ENCODE results near the gene MMP15. TPM values are rescaled to one million over a fixed set of nuclear protein-coding genes. Genes with fewer than 3 reads are reported as not detected.
"Not testable (repeated sequence)": the region's sequence is repeated elsewhere in the genome, so short reads cannot be mapped to it uniquely, and the experiment has no call there.

MMP15 gene
- total RNA-seq, 2 experiments from 2014 or later, result 0.20 to 0.27 TPM

- no peaks in the 10 kb centered on the region for H3K27me3 Mint-ChIP-seq
- peak overlapping the region; percentile 82 for H3K4me3 Mint-ChIP-seq
- H3K36me3 Mint-ChIP-seq (ENCODE audit: low read depth), result peaks cover 38% of the 10 kb centered on the region
- DNase-seq, result peak; percentile 50
- ChIA-PET CTCF (interaction anchor here (0.8 to 2.7 kb wide), 11 partner anchors 9 to 423 kb away, joined by 3 to 11 read pairs (median 3); partner anchors contain the start of gene MMP15), POLR2A (interaction anchor here (0.6 kb wide), 1 partner anchor 130 kb away, joined by 5 read pairs; no protein-coding TSS in a partner anchor)
- peak overlapping the region; percentile 86 for H3K27ac Mint-ChIP-seq
- no peaks in the 10 kb centered on the region for H3K9me3 Mint-ChIP-seq
- H3K4me1 Mint-ChIP-seq, result peaks cover 71% of the 10 kb centered on the region
Measured at GRCh38 chr16:57999366-57999970, 26.1 kb upstream of the MMP15 start.

- H3K4me1 Mint-ChIP-seq, result peaks cover 66% of the 10 kb centered on the region
Measured at GRCh38 chr16:57999971-58000705, 25.4 kb upstream of the MMP15 start, which contains the start of gene ZNF319. TSS of gene ZNF319 (minus strand) at chr16:58000672. CDS start at chr16:57998265, 2,407 bp downstream.

GRCh38 chr16:58000706-58001676 is 24.6 kb upstream of the MMP15 start, which contains the start of gene USB1:
TSS of gene USB1 (plus strand) at chr16:58001407. CDS start at chr16:58001484, 77 bp downstream.
- H3K27ac Mint-ChIP-seq, result peak within 1 kb of the TSS; percentile 93
- POLR2A ChIA-PET, result no interaction called here

More at GRCh38 chr16:57999971-58000705, 25.4 kb upstream of the MMP15 start, which contains the start of gene ZNF319:
- H3K36me3 Mint-ChIP-seq (ENCODE audit: low read depth), result peaks cover 40% of the 10 kb centered on the region
- H3K9me3 Mint-ChIP-seq, result no peaks in the 10 kb centered on the region
- H3K27ac Mint-ChIP-seq, result peak within 1 kb of the TSS; percentile 93
- CTCF ChIA-PET, result interaction anchor here (0.8 to 2.7 kb wide), 13 partner anchors 10 to 424 kb away, joined by 3 to 11 read pairs (median 3); partner anchors contain the start of gene MMP15
- POLR2A ChIA-PET, result no interaction called here
- no peak for DNase-seq
- peak within 1 kb of the TSS; percentile 91 for H3K4me3 Mint-ChIP-seq
- no peaks in the 10 kb centered on the region for H3K27me3 Mint-ChIP-seq

GRCh38 chr16:58001781-58002415 is 23.7 kb upstream of the MMP15 start:
- peak overlapping the region; percentile 91 for H3K4me3 Mint-ChIP-seq
- no peaks in the 10 kb centered on the region for H3K27me3 Mint-ChIP-seq
- peak overlapping the region; percentile 93 for H3K27ac Mint-ChIP-seq
- peaks cover 1% of the 10 kb centered on the region for H3K9me3 Mint-ChIP-seq
- H3K36me3 Mint-ChIP-seq (ENCODE audit: low read depth), result peaks cover 37% of the 10 kb centered on the region
- DNase-seq, result no peak
- ChIA-PET CTCF (interaction anchor here (1.0 kb wide), 1 partner anchor 31 kb away, joined by 3 read pairs; no protein-coding TSS in a partner anchor), POLR2A (no interaction called here)
- H3K4me1 Mint-ChIP-seq, result peaks cover 56% of the 10 kb centered on the region

More at GRCh38 chr16:58000706-58001676, 24.6 kb upstream of the MMP15 start, which contains the start of gene USB1:
- CTCF ChIA-PET, result interaction anchor here (0.9 to 2.7 kb wide), 10 partner anchors 13 to 425 kb away, joined by 3 to 11 read pairs (median 3); no protein-coding TSS in a partner anchor
- Mint-ChIP-seq H3K4me3 (peak within 1 kb of the TSS; percentile 91), H3K27me3 (no peaks in the 10 kb centered on the region), H3K4me1 (peaks cover 57% of the 10 kb centered on the region), H3K9me3 (no peaks in the 10 kb centered on the region), H3K36me3 (ENCODE audit: low read depth) (peaks cover 35% of the 10 kb centered on the region)
- DNase-seq, result peak; percentile 81

GRCh38 chr16:58002416-58002800 is 23.1 kb upstream of the MMP15 start:
- Mint-ChIP-seq H3K27ac (no peak overlapping the region), H3K27me3 (no peaks in the 10 kb centered on the region), H3K4me3 (peak overlapping the region; percentile 91), H3K4me1 (peaks cover 51% of the 10 kb centered on the region), H3K36me3 (ENCODE audit: low read depth) (peaks cover 37% of the 10 kb centered on the region), H3K9me3 (peaks cover 1% of the 10 kb centered on the region)
- CTCF ChIA-PET, result no interaction called here
- DNase-seq, result no peak
- POLR2A ChIA-PET, result no interaction called here

GRCh38 chr16:58002936-58003335 is 22.6 kb upstream of the MMP15 start:
- POLR2A ChIA-PET, result no interaction called here
- CTCF ChIA-PET, result no interaction called here
- H3K36me3 Mint-ChIP-seq (ENCODE audit: low read depth), result peaks cover 35% of the 10 kb centered on the region
- H3K27me3 Mint-ChIP-seq, result no peaks in the 10 kb centered on the region
- no peak overlapping the region for H3K27ac Mint-ChIP-seq
- peaks cover 1% of the 10 kb centered on the region for H3K9me3 Mint-ChIP-seq
- no peak for DNase-seq
- peaks cover 45% of the 10 kb centered on the region for H3K4me1 Mint-ChIP-seq
- peak overlapping the region; percentile 91 for H3K4me3 Mint-ChIP-seq

- POLR2A ChIA-PET, DNase-seq: not testable (repeated sequence)
Measured at GRCh38 chr16:58004736-58005135, 20.8 kb upstream of the MMP15 start.

GRCh38 chr16:58009856-58010416 is 15.6 kb upstream of the MMP15 start:
- DNase-seq, result no peak
- Mint-ChIP-seq H3K4me3 (no peak overlapping the region), H3K9me3 (peaks cover 1% of the 10 kb centered on the region), H3K27me3 (no peaks in the 10 kb centered on the region), H3K4me1 (no peaks in the 10 kb centered on the region), H3K36me3 (ENCODE audit: low read depth) (peaks cover 34% of the 10 kb centered on the region), H3K27ac (no peak overlapping the region)
- ChIA-PET CTCF (interaction anchor here (0.5 to 0.9 kb wide), 2 partner anchors 103 to 137 kb away, joined by 3 read pairs; no protein-coding TSS in a partner anchor), POLR2A (interaction anchor here (0.7 kb wide), 1 partner anchor 17 kb away, joined by 3 read pairs; no protein-coding TSS in a partner anchor)

More at GRCh38 chr16:58004736-58005135, 20.8 kb upstream of the MMP15 start:
- H3K27ac Mint-ChIP-seq, CTCF ChIA-PET, H3K9me3 Mint-ChIP-seq, H3K27me3 Mint-ChIP-seq, H3K4me3 Mint-ChIP-seq: not testable (repeated sequence)
- Mint-ChIP-seq H3K4me1 (peaks cover 29% of the 10 kb centered on the region), H3K36me3 (ENCODE audit: low read depth) (peaks cover 37% of the 10 kb centered on the region)

- POLR2A ChIA-PET, result no interaction called here
- Mint-ChIP-seq H3K36me3 (ENCODE audit: low read depth) (peaks cover 32% of the 10 kb centered on the region), H3K4me1 (no peaks in the 10 kb centered on the region)
Measured at GRCh38 chr16:58010886-58011285, 14.7 kb upstream of the MMP15 start.

GRCh38 chr16:58011652-58012051 is 13.9 kb upstream of the MMP15 start:
- POLR2A ChIA-PET, result no interaction called here
- Mint-ChIP-seq H3K9me3 (peaks cover under 1% of the 10 kb centered on the region), H3K36me3 (ENCODE audit: low read depth) (peaks cover 27% of the 10 kb centered on the region), H3K27ac (no peak overlapping the region), H3K4me3 (no peak overlapping the region), H3K27me3 (no peaks in the 10 kb centered on the region), H3K4me1 (no peaks in the 10 kb centered on the region)
- DNase-seq, result no peak
- CTCF ChIA-PET, result no interaction called here

More at GRCh38 chr16:58010886-58011285, 14.7 kb upstream of the MMP15 start:
- Mint-ChIP-seq H3K27ac (no peak overlapping the region), H3K9me3 (peaks cover 1% of the 10 kb centered on the region), H3K27me3 (no peaks in the 10 kb centered on the region), H3K4me3 (no peak overlapping the region)
- DNase-seq, result no peak
- CTCF ChIA-PET, result interaction anchor here (0.6 to 0.9 kb wide), 2 partner anchors 104 to 112 kb away, joined by 3 read pairs; no protein-coding TSS in a partner anchor

GRCh38 chr16:58012481-58012880 is 13.1 kb upstream of the MMP15 start:
- peaks cover 21% of the 10 kb centered on the region for H3K36me3 Mint-ChIP-seq (ENCODE audit: low read depth)
- DNase-seq, result no peak
- POLR2A ChIA-PET, result no interaction called here
- CTCF ChIA-PET, result no interaction called here
- H3K27me3 Mint-ChIP-seq, result no peaks in the 10 kb centered on the region
- H3K4me1 Mint-ChIP-seq, result no peaks in the 10 kb centered on the region
- no peak overlapping the region for H3K4me3 Mint-ChIP-seq
- no peaks in the 10 kb centered on the region for H3K9me3 Mint-ChIP-seq
- no peak overlapping the region for H3K27ac Mint-ChIP-seq
